ENCODE measurements around the gene SURF6. TPM values are rescaled to one million over a fixed set of nuclear protein-coding genes. Genes with fewer than 3 reads are reported as not detected.

The SURF6 gene
- total RNA-seq, 1 experiment from 2014 or later = 16.1 TPM

DNA sequence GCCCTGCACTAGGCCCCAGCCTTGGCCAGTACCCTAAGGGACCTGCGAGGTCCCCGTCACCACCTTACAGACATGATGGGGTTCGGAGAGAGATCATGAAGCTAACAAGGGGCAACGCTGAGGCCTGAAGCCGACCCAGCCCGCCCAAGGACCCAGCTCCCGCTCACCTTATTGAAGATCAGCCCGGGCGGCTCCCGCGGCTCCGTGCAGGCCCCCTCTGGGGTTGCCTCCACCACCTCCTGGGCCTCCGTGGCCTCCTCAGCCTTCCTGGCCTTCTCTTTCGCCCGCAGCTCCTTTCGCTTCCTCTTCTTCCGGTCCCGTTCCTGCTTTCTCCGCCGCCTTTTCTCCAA lies 3.6 kb downstream of the SURF6 start:
- no peak for ATAC-seq
- DNase-seq (ENCODE audit: low read depth, low spot score) = no peak
- Histone ChIP-seq H3K4me1 (ENCODE audit: control insufficient read depth, insufficient read depth, low read length) (peaks cover 6% of the 10 kb centered on the region), H3K9me3 (ENCODE audit: control insufficient read depth, insufficient read depth, low read depth, low read length) (no peaks in the 10 kb centered on the region), H3K36me3 (ENCODE audit: control insufficient read depth, insufficient read depth, low read length) (peaks cover 8% of the 10 kb centered on the region), H3K27me3 (ENCODE audit: control insufficient read depth, insufficient read depth, low read length) (no peaks in the 10 kb centered on the region), H3K4me3 (ENCODE audit: low read depth in 2 of 2, low read length in 2 of 2) (no peak overlapping the region), H3K27ac (ENCODE audit: low read length) (no peak overlapping the region)
- CTCF ChIA-PET = no interaction called here
- POLR2A ChIA-PET = no interaction called here
- in situ Hi-C loops (cut with HindIII; ENCODE audit: low pct_unique_long_range_greater_than_20kb, low sequenced_read_pairs) (no loop called here), intact Hi-C loops (cut with micrococcal nuclease; ENCODE audit: unreplicated experiment) (no loop called here)
- no TSS peak for BruUV-seq (replicated peaks)
- TF ChIP-seq TCF7L2 (IDR thresholded peaks at IDR 0.05; ENCODE audit: low read depth, low read length) (no peak), SIN3A (IDR thresholded peaks at IDR 0.05; ENCODE audit: borderline replicate concordance, insufficient read depth, low read depth, low read length) (no peak)
- TF ChIP-seq, protein P1, sequence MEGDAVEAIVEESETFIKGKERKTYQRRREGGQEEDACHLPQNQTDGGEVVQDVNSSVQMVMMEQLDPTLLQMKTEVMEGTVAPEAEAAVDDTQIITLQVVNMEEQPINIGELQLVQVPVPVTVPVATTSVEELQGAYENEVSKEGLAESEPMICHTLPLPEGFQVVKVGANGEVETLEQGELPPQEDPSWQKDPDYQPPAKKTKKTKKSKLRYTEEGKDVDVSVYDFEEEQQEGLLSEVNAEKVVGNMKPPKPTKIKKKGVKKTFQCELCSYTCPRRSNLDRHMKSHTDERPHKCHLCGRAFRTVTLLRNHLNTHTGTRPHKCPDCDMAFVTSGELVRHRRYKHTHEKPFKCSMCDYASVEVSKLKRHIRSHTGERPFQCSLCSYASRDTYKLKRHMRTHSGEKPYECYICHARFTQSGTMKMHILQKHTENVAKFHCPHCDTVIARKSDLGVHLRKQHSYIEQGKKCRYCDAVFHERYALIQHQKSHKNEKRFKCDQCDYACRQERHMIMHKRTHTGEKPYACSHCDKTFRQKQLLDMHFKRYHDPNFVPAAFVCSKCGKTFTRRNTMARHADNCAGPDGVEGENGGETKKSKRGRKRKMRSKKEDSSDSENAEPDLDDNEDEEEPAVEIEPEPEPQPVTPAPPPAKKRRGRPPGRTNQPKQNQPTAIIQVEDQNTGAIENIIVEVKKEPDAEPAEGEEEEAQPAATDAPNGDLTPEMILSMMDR (IDR thresholded peaks at IDR 0.05) = no peak

GRCh38 chr9:133331641-133332380 lies 4.2 kb downstream of the SURF6 start:
- in situ Hi-C loops (cut with HindIII; ENCODE audit: low pct_unique_long_range_greater_than_20kb, low sequenced_read_pairs) = no loop called here
- DNase-seq (ENCODE audit: low read depth, low spot score) = no peak
- CTCF ChIA-PET = no interaction called here

More at GRCh38 chr9:133331641-133332380, 4.2 kb downstream of the SURF6 start:
- no peaks in the 10 kb centered on the region for H3K27me3 ChIP-seq (ENCODE audit: control insufficient read depth, insufficient read depth, low read length)
- no peak for ATAC-seq
- no peaks in the 10 kb centered on the region for H3K9me3 ChIP-seq (ENCODE audit: control insufficient read depth, insufficient read depth, low read depth, low read length)
- no peak overlapping the region for H3K4me3 ChIP-seq (ENCODE audit: low read depth in 2 of 2, low read length in 2 of 2)
- no TSS peak for BruUV-seq (replicated peaks)
- TF ChIP-seq, protein P2, sequence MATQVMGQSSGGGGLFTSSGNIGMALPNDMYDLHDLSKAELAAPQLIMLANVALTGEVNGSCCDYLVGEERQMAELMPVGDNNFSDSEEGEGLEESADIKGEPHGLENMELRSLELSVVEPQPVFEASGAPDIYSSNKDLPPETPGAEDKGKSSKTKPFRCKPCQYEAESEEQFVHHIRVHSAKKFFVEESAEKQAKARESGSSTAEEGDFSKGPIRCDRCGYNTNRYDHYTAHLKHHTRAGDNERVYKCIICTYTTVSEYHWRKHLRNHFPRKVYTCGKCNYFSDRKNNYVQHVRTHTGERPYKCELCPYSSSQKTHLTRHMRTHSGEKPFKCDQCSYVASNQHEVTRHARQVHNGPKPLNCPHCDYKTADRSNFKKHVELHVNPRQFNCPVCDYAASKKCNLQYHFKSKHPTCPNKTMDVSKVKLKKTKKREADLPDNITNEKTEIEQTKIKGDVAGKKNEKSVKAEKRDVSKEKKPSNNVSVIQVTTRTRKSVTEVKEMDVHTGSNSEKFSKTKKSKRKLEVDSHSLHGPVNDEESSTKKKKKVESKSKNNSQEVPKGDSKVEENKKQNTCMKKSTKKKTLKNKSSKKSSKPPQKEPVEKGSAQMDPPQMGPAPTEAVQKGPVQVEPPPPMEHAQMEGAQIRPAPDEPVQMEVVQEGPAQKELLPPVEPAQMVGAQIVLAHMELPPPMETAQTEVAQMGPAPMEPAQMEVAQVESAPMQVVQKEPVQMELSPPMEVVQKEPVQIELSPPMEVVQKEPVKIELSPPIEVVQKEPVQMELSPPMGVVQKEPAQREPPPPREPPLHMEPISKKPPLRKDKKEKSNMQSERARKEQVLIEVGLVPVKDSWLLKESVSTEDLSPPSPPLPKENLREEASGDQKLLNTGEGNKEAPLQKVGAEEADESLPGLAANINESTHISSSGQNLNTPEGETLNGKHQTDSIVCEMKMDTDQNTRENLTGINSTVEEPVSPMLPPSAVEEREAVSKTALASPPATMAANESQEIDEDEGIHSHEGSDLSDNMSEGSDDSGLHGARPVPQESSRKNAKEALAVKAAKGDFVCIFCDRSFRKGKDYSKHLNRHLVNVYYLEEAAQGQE (IDR thresholded peaks at IDR 0.05; ENCODE audit: insufficient read depth in 1 of 2, low read depth in 2 of 2, low read length in 1 of 2) = no peak
- no peak for TF ChIP-seq TCF7L2 (IDR thresholded peaks at IDR 0.05; ENCODE audit: low read depth, low read length)
- TF ChIP-seq, protein P1 (IDR thresholded peaks at IDR 0.05) = no peak
- POLR2A ChIA-PET = interaction anchor here (0.7 kb wide), 1 partner anchor 67 kb away, joined by 3 read pairs; no protein-coding TSS in a partner anchor
- intact Hi-C loops (cut with micrococcal nuclease; ENCODE audit: unreplicated experiment) = no loop called here
- H3K27ac ChIP-seq (ENCODE audit: low read length) = no peak overlapping the region
- H3K36me3 ChIP-seq (ENCODE audit: control insufficient read depth, insufficient read depth, low read length) = peaks cover 8% of the 10 kb centered on the region
- peaks cover 6% of the 10 kb centered on the region for H3K4me1 ChIP-seq (ENCODE audit: control insufficient read depth, insufficient read depth, low read length)
